ENCODE data around the gene RUNDC1.

Gene RUNDC1

GRCh38 chr17:43018008-43018853, 37.9 kb downstream of the RUNDC1 start:
- no peak for DNase-seq (ENCODE audit: low read depth in 4 of 4, low spot score in 1 of 4)

DNA sequence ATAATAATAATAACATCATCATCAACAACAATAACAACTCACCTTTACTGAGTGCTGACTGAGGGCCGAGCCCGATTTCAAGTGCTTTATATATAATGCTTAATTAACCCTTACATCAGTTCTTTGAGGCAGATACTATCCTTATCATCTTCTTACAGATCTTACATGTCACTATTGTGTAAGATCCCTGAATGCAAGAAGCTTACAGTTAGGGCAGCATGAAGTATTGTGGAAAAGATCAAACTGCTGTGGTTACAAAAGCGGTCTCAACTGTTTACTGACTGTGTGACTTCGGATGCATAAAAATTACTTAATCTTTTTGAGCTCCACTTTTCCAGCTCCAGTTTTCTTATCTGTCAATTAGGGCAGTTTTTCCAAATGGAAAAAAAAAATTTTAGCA, 38.6 kb downstream of the RUNDC1 start:
- DNase-seq (ENCODE audit: low read depth in 4 of 4, low spot score in 1 of 4), result no peak

- DNase-seq (ENCODE audit: low read depth in 4 of 4, low spot score in 1 of 4), result no peak
Measured at GRCh38 chr17:43019418-43019817, 39.1 kb downstream of the RUNDC1 start.

DNA sequence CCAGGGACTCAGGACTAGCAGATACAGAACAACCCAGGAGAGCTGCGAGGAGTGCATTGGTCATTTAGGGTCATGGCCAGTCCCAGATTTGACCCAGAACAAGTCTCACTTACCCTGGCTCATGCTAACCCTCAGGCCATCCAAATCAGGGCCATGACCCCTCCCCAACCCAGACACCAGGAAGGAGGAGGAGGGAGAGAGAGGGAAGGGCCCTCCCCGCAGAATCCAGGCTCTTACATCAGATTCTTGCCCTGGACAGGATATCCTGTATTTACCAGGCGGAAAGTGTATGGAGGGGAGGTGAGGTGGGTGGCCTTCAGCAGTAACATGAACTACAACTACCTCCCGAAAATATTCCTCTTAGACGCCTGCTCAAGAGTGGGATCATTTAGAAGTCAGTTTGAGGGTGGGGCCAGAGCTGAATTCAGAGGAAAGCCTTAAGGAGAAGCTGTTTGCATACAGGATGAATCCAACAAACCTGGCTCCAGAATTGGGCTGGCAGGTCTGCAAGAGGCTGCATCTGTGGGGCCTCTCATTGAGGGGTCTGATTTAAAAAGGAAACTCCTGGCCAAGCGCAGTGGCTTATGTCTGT, 39.8 kb downstream of the RUNDC1 start:
- no peak for DNase-seq (ENCODE audit: low read depth in 4 of 4, low spot score in 1 of 4)

GRCh38 chr17:43020789-43021740, 40.7 kb downstream of the RUNDC1 start:
- no peak for DNase-seq (ENCODE audit: low read depth in 4 of 4, low spot score in 1 of 4)

GRCh38 chr17:43021741-43022512, 41.6 kb downstream of the RUNDC1 start, which contains the start of gene VAT1:
Gene VAT1 (minus strand): TSS chr17:43022385. CDS start chr17:43022322, 63 bp downstream.
- DNase-seq (ENCODE audit: low read depth in 4 of 4, low spot score in 1 of 4), result peak in 2 of 4 experiments; percentile 49 to 56

- DNase-seq (ENCODE audit: low read depth in 4 of 4, low spot score in 1 of 4), result peak; percentile 54 to 62 (median 60)
Measured at GRCh38 chr17:43024407-43025289, 44.3 kb downstream of the RUNDC1 start, which contains the start of gene RND2. Gene RND2 (plus strand): TSS chr17:43025231. CDS start chr17:43025348, 117 bp downstream.

DNA sequence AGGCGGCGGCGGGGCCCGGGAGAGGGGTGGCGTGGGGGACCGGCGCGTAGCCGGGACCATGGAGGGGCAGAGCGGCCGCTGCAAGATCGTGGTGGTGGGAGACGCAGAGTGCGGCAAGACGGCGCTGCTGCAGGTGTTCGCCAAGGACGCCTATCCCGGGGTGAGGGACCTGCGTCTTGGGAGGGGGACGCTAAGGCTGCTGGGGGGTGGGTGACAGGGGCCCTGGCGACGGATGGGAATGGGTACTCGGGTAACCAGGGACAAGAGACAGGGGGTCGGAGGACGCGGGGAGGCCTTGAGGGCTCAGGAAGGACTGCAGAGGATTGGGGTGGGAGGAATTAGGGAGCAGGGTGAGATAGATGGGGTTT, 44.9 kb downstream of the RUNDC1 start:
- DNase-seq (ENCODE audit: low read depth in 4 of 4, low spot score in 1 of 4), result no peak

DNA sequence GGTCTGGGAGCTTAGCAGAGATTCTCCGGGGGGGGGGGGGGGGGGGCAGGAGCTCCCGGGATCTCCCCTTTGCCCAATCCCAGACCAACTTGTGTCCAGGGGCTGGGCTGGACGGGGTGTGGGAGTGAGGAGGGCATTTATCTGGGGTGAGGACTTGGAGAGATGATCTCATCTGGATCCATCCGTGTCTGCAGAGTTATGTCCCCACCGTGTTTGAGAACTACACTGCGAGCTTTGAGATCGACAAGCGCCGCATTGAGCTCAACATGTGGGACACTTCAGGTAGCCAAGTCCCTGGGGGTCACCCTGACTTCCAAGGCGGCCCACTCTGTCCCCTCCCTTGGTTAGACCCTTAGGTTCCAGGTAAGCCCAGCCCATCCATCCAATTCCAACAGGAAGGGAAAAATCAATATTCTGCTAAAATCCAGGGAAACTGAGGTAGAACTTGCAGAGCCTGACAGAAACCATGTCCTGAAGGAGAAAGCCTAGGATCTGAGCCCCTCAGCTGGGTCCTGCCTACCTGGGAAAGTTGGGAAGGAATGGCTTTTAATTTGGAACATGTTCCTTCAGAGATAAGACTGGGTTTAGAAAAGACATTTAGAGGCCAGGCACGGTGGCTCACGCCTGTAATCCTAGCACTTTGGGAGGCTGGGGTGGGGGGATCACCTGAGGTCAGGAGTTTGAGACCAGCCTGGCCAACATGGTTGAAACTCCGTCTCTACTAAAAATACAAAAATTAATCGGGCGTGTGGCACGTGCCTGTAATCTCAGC, 45.6 kb downstream of the RUNDC1 start:
- no peak for DNase-seq (ENCODE audit: low read depth in 4 of 4, low spot score in 1 of 4)

DNA sequence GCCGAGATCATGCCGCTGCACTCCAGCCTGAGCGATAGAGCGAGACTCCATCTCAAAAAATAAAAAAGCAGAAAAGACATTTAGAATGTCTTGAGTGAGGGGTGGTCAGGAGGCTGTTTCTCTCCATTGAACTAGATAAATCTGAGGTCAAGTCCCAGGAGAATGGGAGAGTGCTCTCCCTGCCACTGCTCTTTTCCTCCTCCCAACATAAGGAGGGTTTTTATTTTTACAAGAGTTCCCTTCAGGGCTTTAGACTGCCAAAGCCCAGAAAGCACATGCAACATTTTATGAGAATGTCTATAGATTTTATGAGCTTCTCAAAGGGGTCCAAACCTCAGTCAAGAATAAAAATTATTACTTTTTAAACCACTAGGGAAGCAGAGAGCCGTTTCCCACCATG, 46.2 kb downstream of the RUNDC1 start:
- DNase-seq (ENCODE audit: low read depth in 4 of 4, low spot score in 1 of 4), result no peak

GRCh38 chr17:43027091-43028032, 47.0 kb downstream of the RUNDC1 start:
- DNase-seq (ENCODE audit: low read depth in 4 of 4, low spot score in 1 of 4), result no peak

- no peak for DNase-seq (ENCODE audit: low read depth in 4 of 4, low spot score in 1 of 4)
Measured at GRCh38 chr17:43028221-43028861, 48.0 kb downstream of the RUNDC1 start.

GRCh38 chr17:43030137-43030767, 49.9 kb downstream of the RUNDC1 start:
- DNase-seq (ENCODE audit: low read depth in 4 of 4, low spot score in 1 of 4), result no peak

DNA sequence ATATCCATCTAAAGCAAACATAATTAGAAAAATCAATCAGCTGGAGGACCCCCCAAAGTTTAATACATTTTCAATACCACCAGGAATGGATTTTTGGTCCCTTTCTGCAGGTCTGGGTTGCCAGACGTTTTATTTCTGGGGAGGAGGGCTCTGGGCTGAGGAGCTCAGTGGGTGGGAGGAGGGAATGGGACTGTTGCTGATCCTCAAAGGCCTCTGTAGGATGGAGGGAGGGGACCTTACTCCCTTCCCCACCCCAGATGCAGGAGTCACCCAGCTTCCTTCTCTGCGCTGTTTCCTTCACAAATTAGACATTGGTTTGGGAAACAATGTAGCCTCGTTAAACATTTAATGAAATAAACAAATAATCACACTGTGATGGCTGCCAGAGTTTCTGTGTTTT, 51.3 kb downstream of the RUNDC1 start:
- no peak for DNase-seq (ENCODE audit: low read depth in 4 of 4, low spot score in 1 of 4)

DNA sequence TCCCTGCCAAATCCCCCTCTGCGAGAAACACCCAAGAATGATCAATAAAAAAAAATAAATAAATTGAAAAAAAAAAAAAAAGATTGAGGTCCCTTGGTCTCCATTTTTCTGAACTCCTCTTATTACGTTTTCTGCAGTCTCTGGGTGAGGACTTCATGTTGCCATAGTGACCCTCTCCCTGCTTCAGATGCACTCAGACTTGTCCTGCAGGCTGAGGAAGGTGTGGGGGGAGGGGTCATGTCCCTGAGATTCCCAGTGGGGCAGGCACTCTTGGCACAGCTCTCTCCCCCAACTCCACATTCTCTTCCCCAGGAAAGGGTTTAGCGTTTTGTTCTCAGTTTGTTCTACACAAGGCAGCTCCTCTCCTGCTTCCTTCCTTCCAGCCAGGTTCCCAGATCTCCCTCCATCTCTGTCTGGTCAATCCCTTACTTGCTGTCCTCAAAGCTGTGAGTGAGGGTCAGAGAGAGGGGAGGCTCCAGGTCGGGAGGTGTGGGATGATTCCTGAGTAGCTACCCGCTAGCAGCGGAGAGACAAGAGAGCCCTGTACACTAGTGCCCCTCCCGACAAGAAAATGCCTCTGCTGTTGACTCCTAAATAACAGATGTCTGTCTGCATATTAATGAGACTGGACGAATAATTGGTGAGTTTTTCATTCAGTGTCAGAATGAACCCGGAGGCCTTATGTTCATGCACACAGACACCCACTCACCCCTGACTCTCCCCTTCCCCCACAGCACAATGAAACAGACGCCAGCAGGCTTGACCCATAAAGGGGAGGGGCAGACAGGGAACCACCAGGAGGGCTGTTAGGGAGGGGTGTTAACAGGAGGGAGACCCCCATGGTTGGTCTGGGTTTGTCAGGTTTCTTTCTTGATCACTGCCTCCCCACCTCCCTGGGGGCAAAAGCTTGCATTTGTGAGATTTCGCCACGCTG, 53.9 kb downstream of the RUNDC1 start:
- no peak for DNase-seq (ENCODE audit: low read depth in 4 of 4, low spot score in 1 of 4)

DNA sequence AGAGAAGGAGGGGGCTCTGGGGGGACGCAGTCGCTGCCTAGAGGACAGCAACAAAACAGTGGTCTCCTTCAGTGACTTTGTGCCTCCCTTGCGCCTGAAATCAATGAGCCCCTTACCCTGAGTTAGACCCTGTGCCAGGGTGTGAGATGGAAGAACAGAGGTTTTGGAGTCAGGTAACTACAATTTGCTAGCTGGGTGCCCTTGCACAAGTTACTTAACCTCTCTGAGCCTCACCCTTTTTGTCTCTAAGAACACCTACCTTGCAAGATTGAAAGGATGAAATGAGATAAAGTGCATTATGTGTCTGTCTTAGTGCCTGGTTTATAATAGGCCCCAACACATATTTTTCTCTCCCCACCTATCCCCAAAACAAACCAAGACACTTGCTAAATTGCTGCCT, 54.5 kb downstream of the RUNDC1 start:
- DNase-seq (ENCODE audit: low read depth in 4 of 4, low spot score in 1 of 4), result no peak

Data from stimulated activated CD4-positive, alpha-beta T cell treated with anti-CD3 and anti-CD28 coated beads, Interleukin-1b, Interleukin-23, amount 100 ng/mL, for 24 hours (primary cell).